ENCODE measurements around the gene PHC1.

- TF ChIP-seq POLR2A (IDR thresholded peaks at IDR 0.05) (no peak), CTCF (IDR thresholded peaks at IDR 0.05) (no peak)
Measured at GRCh38 chr12:8956772-8957171, 42.5 kb downstream of the PHC1 start.

All from thyroid gland (tissue), 4 donors.